IgD-negative memory B cell (primary cell): Measurements from ENCODE around the gene KIAA1755. TPM values are rescaled to one million over a fixed set of nuclear protein-coding genes. Genes with fewer than 3 reads are reported as not detected.
"Not testable (repeated sequence)": the region's sequence is repeated elsewhere in the genome, so short reads cannot be mapped to it uniquely, and the experiment has no call there.

ENCODE experiments used
- H3K27ac Mint-ChIP-seq, 3 donors: one replicate each; pipeline ENCODE4 v1.8.0; 2020 to 2022; ENCODE audit warnings: mild to moderate bottlenecking in 3 of 3, mixed read lengths in 3 of 3, moderate library complexity in 1 of 3
- H3K27me3 Mint-ChIP-seq: one replicate; pipeline ENCODE4 v1.8.0; 2021; ENCODE audit warnings: mixed read lengths
- H3K36me3 Mint-ChIP-seq: one replicate; pipeline ENCODE4 v1.8.0; 2020; ENCODE audit warnings: mild to moderate bottlenecking, mixed read lengths
- H3K4me1 Mint-ChIP-seq, 3 donors: one replicate each; pipeline ENCODE4 v1.8.0; 2020 to 2022; ENCODE audit warnings: mixed read lengths in 3 of 3, mild to moderate bottlenecking in 1 of 3
- H3K4me3 Mint-ChIP-seq, 4 donors: one replicate each; pipeline ENCODE4 v1.8.0; 2020 to 2022; ENCODE audit warnings: mild to moderate bottlenecking in 4 of 4, mixed read lengths in 4 of 4, moderate library complexity in 3 of 4
- H3K9me3 Mint-ChIP-seq, 3 donors: one replicate each; pipeline ENCODE4 v1.8.0; 2020 to 2021; ENCODE audit warnings: mixed read lengths in 3 of 3, mild to moderate bottlenecking in 1 of 3
- polyA plus RNA-seq: library from polyadenylated mRNA; unstranded; fragments of 300-500 nt; fragmentation: Illumina TruSeq; gene quantifications from one replicate; pipeline ENCODE4 v1.2.3, GENCODE V29; 2021

KIAA1755 gene
- polyA plus RNA-seq, 1 donor from 2014 or later: not detected

GRCh38 chr20:38296433-38296832, 35.9 kb upstream of the KIAA1755 start:
- H3K27me3 Mint-ChIP-seq: peaks cover 14% of the 10 kb centered on the region
- H3K27ac Mint-ChIP-seq: no peak overlapping the region
- no peak overlapping the region for H3K4me3 Mint-ChIP-seq
- H3K4me1 Mint-ChIP-seq: no peaks in the 10 kb centered on the region
- no peaks in the 10 kb centered on the region for H3K9me3 Mint-ChIP-seq
- peaks cover 1% of the 10 kb centered on the region for H3K36me3 Mint-ChIP-seq

DNA sequence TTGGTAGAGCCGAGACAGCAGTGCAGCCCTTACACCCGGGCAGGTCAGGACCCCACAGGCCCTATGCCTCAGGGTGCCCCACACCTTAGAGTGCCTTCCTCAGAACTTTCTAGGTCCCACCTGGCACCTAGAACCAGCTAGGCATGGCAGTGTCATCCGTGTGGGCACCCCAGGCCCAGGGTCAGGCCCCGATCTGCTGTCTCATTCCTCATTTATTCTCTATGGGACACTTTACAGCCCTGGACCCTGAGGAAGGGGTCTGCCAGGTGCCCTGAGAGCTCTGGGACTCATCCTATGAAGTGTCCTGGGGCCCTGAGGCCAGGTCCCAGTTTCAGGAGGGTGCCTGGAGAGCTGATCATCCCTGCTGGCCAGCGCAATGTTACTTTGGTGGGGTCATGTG, 35.3 kb upstream of the KIAA1755 start:
- Mint-ChIP-seq H3K9me3 (no peaks in the 10 kb centered on the region), H3K27ac (no peak overlapping the region), H3K27me3 (peaks cover 15% of the 10 kb centered on the region), H3K4me1 (no peaks in the 10 kb centered on the region), H3K4me3 (no peak overlapping the region), H3K36me3 (peaks cover 1% of the 10 kb centered on the region)

GRCh38 chr20:38294076-38294591, 33.6 kb upstream of the KIAA1755 start:
- H3K27me3 Mint-ChIP-seq: peaks cover 16% of the 10 kb centered on the region
- H3K27ac Mint-ChIP-seq: no peak overlapping the region
- peaks cover 1% of the 10 kb centered on the region for H3K36me3 Mint-ChIP-seq
- no peaks in the 10 kb centered on the region for H3K4me1 Mint-ChIP-seq
- no peaks in the 10 kb centered on the region for H3K9me3 Mint-ChIP-seq
- H3K4me3 Mint-ChIP-seq: no peak overlapping the region

- Mint-ChIP-seq H3K4me1 (peaks cover 0 to under 1% (median under 1%) of the 10 kb centered on the region in 3 donors), H3K36me3 (peaks cover 1% of the 10 kb centered on the region), H3K27me3 (peaks cover 13% of the 10 kb centered on the region), H3K9me3 (no peaks in the 10 kb centered on the region), H3K4me3 (no peak overlapping the region), H3K27ac (no peak overlapping the region)
Measured at GRCh38 chr20:38293491-38294065, 33.0 kb upstream of the KIAA1755 start.

DNA sequence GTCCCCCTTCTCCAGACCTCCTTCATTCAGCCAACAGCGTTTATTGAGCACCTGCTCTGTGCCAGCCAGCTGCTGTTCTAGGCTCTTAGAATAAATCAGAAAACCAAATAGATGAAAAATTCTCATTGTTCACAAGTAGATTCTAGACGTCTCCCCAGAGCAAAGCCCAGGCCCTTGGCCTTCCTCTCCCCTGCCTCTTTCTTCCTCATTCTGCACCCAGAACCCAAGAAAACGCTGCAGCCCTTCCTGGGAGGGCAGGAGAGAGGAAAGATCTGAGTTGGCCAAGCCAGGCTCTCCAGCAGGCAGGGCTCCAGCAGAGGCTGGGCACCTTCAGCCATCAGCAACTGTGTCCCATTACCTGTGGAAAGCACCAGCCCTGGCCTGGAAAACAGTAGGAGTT, 31.4 kb upstream of the KIAA1755 start:
- Mint-ChIP-seq H3K27ac (peak overlapping the region in 1 of 3 donors; percentile 78), H3K36me3 (peaks cover 1% of the 10 kb centered on the region), H3K4me1 (peaks cover 0 to 5% (median 1%) of the 10 kb centered on the region in 3 donors), H3K27me3 (peaks cover 18% of the 10 kb centered on the region), H3K9me3 (no peaks in the 10 kb centered on the region), H3K4me3 (no peak overlapping the region)

- H3K27me3 Mint-ChIP-seq: peaks cover 22% of the 10 kb centered on the region
- peaks cover 0 to 5% (median 1%) of the 10 kb centered on the region in 3 donors for H3K4me1 Mint-ChIP-seq
- no peak overlapping the region for H3K4me3 Mint-ChIP-seq
- peaks cover 0 to 2% (median 0%) of the 10 kb centered on the region in 3 donors for H3K9me3 Mint-ChIP-seq
- no peak overlapping the region for H3K27ac Mint-ChIP-seq
- peaks cover 1% of the 10 kb centered on the region for H3K36me3 Mint-ChIP-seq
Measured at GRCh38 chr20:38290829-38291814, 30.6 kb upstream of the KIAA1755 start.

DNA sequence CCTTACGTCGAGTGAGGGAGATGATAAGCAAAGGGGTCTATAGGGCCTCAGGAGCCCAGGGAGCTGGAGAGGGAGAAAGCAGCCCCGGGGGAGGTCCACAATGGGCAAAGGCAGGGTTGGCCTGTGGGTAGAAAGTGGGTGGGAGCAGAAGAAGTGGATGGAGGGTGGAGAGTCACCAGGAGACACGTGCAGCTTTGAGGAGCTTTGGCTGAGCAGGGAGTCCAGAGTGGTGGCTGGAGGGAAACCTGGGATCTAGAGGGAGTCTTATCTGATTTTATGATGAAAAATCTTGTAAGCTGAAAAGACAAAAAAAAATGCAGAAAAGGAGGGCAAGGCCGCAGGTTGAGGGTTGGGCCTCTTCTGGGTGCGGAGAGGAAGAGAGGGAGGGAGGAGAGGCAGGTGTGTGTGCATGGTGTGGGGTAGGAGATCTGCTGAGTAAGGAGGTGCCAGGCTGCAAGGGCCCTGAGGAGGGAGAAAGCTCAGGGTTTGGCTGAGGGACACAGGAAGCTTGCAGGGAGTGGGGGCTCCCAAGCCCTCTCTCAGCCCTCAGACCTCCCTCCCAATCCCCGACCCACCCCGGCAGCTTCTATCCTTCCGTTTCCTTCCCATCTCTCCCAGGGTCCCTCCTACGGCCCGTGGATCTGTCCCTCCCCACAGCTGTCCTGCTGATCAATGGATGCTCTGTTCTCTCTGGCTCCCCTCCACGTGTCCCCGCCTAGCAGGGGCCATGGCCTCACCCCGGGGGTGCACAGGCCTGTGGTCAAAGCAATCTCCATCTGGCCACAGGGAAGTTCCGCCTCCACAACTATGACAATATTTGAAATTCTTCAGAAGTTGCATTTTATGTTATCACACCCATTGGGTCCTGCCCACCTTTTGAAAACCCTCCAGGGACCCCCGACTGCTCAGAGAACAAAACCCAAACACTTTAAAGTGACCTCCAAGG, 26.3 kb upstream of the KIAA1755 start:
- peaks cover 3% of the 10 kb centered on the region for H3K36me3 Mint-ChIP-seq
- H3K4me1 Mint-ChIP-seq: peaks cover 0 to 5% (median 1%) of the 10 kb centered on the region in 3 donors
- H3K9me3 Mint-ChIP-seq: peaks cover 0 to 2% (median 0%) of the 10 kb centered on the region in 3 donors
- no peak overlapping the region for H3K27ac Mint-ChIP-seq
- peaks cover 20% of the 10 kb centered on the region for H3K27me3 Mint-ChIP-seq
- no peak overlapping the region for H3K4me3 Mint-ChIP-seq

- H3K4me3 Mint-ChIP-seq: no peak overlapping the region
- peaks cover 0 to 5% (median 1%) of the 10 kb centered on the region in 3 donors for H3K4me1 Mint-ChIP-seq
- peaks cover 0 to 2% (median 0%) of the 10 kb centered on the region in 3 donors for H3K9me3 Mint-ChIP-seq
Measured at GRCh38 chr20:38284893-38285444, 24.4 kb upstream of the KIAA1755 start.

DNA sequence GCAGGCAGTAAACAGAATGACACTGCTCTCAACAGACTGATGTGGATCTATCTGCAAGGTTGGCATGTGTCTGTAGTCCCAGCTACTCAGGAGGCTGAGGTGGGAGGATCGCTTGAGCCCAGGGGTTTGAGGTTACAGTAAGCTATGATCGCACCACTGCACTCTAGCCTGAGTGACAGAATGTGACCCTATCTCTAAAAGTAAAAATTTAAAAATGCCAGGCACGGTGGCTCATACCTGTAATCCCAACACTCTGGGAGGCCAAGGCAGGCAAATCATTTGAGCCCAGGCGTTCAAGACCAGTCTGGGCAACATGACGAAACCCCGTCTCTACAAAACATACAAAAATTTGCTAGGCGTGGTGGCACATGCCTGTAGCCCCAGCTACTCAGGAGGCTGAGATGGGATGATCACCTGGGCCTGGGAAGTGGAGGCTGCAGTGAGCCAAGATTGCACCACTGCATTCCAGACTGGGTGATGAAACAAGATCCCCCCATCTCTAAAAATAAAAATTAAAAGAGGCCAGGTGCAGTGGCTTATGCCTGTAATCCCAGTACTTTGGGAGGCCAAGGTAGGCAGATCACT, 23.6 kb upstream of the KIAA1755 start:
- not testable (repeated sequence) for H3K4me1 Mint-ChIP-seq, H3K9me3 Mint-ChIP-seq, H3K4me3 Mint-ChIP-seq, H3K27ac Mint-ChIP-seq, H3K36me3 Mint-ChIP-seq
- H3K27me3 Mint-ChIP-seq: peaks cover 15% of the 10 kb centered on the region

More at GRCh38 chr20:38284893-38285444, 24.4 kb upstream of the KIAA1755 start:
- Mint-ChIP-seq H3K36me3 (peaks cover 1% of the 10 kb centered on the region), H3K27ac (no peak overlapping the region), H3K27me3 (peaks cover 15% of the 10 kb centered on the region)

DNA sequence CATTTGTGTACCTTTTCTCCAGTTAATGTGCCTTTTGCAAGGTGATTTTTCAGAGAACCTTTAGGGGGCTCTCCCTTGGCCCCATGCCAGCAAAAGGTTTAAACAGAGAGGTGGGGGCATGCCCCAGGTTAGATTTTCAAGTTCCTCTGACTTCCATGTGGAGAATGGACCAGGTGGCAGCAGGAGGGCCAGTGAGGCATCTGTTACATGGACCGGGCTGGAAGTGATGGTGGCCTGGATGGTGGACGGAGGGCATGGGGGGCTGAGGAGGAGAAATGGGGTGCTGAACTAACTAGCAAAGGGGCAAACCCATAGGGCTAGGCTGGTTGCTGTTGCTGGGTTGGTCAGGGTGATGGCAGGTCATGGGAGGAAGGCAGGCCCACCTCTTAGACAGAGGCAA, 22.7 kb upstream of the KIAA1755 start:
- peaks cover 0 to 4% (median 0%) of the 10 kb centered on the region in 3 donors for H3K4me1 Mint-ChIP-seq
- peaks cover 0 to 2% (median 0%) of the 10 kb centered on the region in 3 donors for H3K9me3 Mint-ChIP-seq
- H3K36me3 Mint-ChIP-seq: peaks cover 5% of the 10 kb centered on the region
- no peak overlapping the region for H3K27ac Mint-ChIP-seq
- no peak overlapping the region for H3K4me3 Mint-ChIP-seq
- H3K27me3 Mint-ChIP-seq: peaks cover 14% of the 10 kb centered on the region

- H3K4me1 Mint-ChIP-seq, H3K27me3 Mint-ChIP-seq, H3K27ac Mint-ChIP-seq, H3K36me3 Mint-ChIP-seq, H3K4me3 Mint-ChIP-seq, H3K9me3 Mint-ChIP-seq: not testable (repeated sequence)
Measured at GRCh38 chr20:38281176-38281915, 20.8 kb upstream of the KIAA1755 start.

GRCh38 chr20:38278763-38279162, 18.2 kb upstream of the KIAA1755 start:
- H3K9me3 Mint-ChIP-seq: no peaks in the 10 kb centered on the region
- H3K27ac Mint-ChIP-seq: no peak overlapping the region
- H3K36me3 Mint-ChIP-seq: peaks cover 5% of the 10 kb centered on the region
- H3K4me3 Mint-ChIP-seq: no peak overlapping the region
- peaks cover 6% of the 10 kb centered on the region for H3K27me3 Mint-ChIP-seq
- H3K4me1 Mint-ChIP-seq: no peaks in the 10 kb centered on the region

GRCh38 chr20:38278131-38278530, 17.6 kb upstream of the KIAA1755 start:
- H3K4me1 Mint-ChIP-seq: no peaks in the 10 kb centered on the region
- H3K27ac Mint-ChIP-seq: no peak overlapping the region
- peaks cover 4% of the 10 kb centered on the region for H3K36me3 Mint-ChIP-seq
- H3K27me3 Mint-ChIP-seq: peaks cover 1% of the 10 kb centered on the region
- no peaks in the 10 kb centered on the region for H3K9me3 Mint-ChIP-seq
- no peak overlapping the region for H3K4me3 Mint-ChIP-seq
